HEK293 (cell line): ENCODE data around the gene SOCS1.

Experiments used
- CTCF ChIA-PET: fragments of 350-600 bp; formaldehyde crosslinking; extraction: SDS; loops from one replicate; lab custom pipeline; 2021; ENCODE audit warnings: antibody characterized with exemption; lab: Yijun Ruan, JAX
- POLR2A ChIA-PET: fragments of 300-600 bp; formaldehyde crosslinking; extraction: SDS; loops from one replicate; lab custom pipeline; 2020; ENCODE audit warnings: antibody characterized with exemption, inconsistent platforms; lab: Yijun Ruan, JAX
- H3K27ac ChIP-seq: fragments of 200-500 bp; sonication (Bioruptor generic); 2 replicates; pipeline ENCODE4 v1.5.1; 2014; ENCODE audit warnings: low read depth, low read length, control low read depth, inconsistent platforms; ENCODE audit errors: extremely low read depth
- H3K36me3 ChIP-seq, 2 experiments: fragments of 200-500 bp in 1 of 2; sonication (Bioruptor generic) in 1 of 2; 1 replicate in 1 of 2; 2 replicates in 1 of 2; pipeline ENCODE4 v1.5.1; 2014 to 2017; ENCODE audit warnings: inconsistent platforms in 2 of 2, low read length in 2 of 2; ENCODE audit not compliant: control insufficient read depth in 2 of 2, insufficient read depth in 1 of 2
- H3K4me1 ChIP-seq: fragments of 200-500 bp; sonication (Bioruptor generic); 2 replicates; pipeline ENCODE4 v1.5.1; 2014; ENCODE audit warnings: mild to moderate bottlenecking, low read length, inconsistent platforms; ENCODE audit not compliant: control insufficient read depth, insufficient read depth
- H3K4me3 ChIP-seq: 2 replicates; pipeline ENCODE4 v1.5.1; 2011; ENCODE audit warnings: low read depth, mild to moderate bottlenecking, control low read depth, low read length, moderate library complexity
- H3K9me3 ChIP-seq: fragments of 200-500 bp; sonication (Bioruptor generic); 2 replicates; pipeline ENCODE4 v1.5.1; 2014; ENCODE audit warnings: low read depth, low read length, inconsistent platforms; ENCODE audit not compliant: control insufficient read depth, insufficient read depth
- ELK4 ChIP-seq: IDR thresholded peaks from 2 replicates; pipeline ENCODE4 v1.6.1; 2011; ENCODE audit warnings: mild to moderate bottlenecking, low read depth, low read length, borderline replicate concordance
- MYNN ChIP-seq: fragments of 450-650 bp; formaldehyde crosslinking; IDR thresholded peaks from 2 replicates; pipeline ENCODE4 v1.5.1; 2016; ENCODE audit warnings: missing biosample characterization, missing genetic modification characterization, borderline replicate concordance
- MZF1 ChIP-seq: fragments of 450-650 bp; formaldehyde crosslinking; IDR thresholded peaks from 2 replicates; pipeline ENCODE4 v1.5.1; 2017; ENCODE audit warnings: missing biosample characterization, missing genetic modification characterization, borderline replicate concordance
- SCRT2 ChIP-seq: fragments of 450-650 bp; formaldehyde crosslinking; IDR thresholded peaks from 2 replicates; pipeline ENCODE4 v1.5.1; 2016; ENCODE audit warnings: missing biosample characterization, missing genetic modification characterization
- ZFP3 ChIP-seq: fragments of 450-650 bp; formaldehyde crosslinking; IDR thresholded peaks from 2 replicates; pipeline ENCODE4 v1.5.1; 2016; ENCODE audit warnings: low read depth, missing biosample characterization, missing genetic modification characterization
- ZFP37 ChIP-seq: fragments of 450-650 bp; formaldehyde crosslinking; IDR thresholded peaks from 2 replicates; pipeline ENCODE4 v1.5.1; 2016; ENCODE audit warnings: missing biosample characterization, missing genetic modification characterization
- ZNF211 ChIP-seq: fragments of 450-650 bp; formaldehyde crosslinking; IDR thresholded peaks from 2 replicates; pipeline ENCODE4 v1.5.1; 2016; ENCODE audit warnings: low read depth, missing biosample characterization, missing genetic modification characterization
- ZNF292 ChIP-seq: fragments of 450-650 bp; formaldehyde crosslinking; IDR thresholded peaks from 2 replicates; pipeline ENCODE4 v1.5.1; 2016; ENCODE audit warnings: low read depth, missing biosample characterization, missing genetic modification characterization, borderline replicate concordance
- ZNF366 ChIP-seq: fragments of 450-650 bp; formaldehyde crosslinking; conservative IDR thresholded peaks from 2 replicates; pipeline ENCODE4 v1.5.1; 2016; ENCODE audit warnings: missing biosample characterization, missing genetic modification characterization
- ZNF548 ChIP-seq: fragments of 450-650 bp; formaldehyde crosslinking; IDR thresholded peaks from 2 replicates; pipeline ENCODE4 v1.5.1; 2016; ENCODE audit warnings: missing biosample characterization, missing genetic modification characterization
- ZNF555 ChIP-seq: fragments of 450-650 bp; formaldehyde crosslinking; conservative IDR thresholded peaks from 2 replicates; pipeline ENCODE4 v1.5.1; 2017; ENCODE audit warnings: missing biosample characterization, mild to moderate bottlenecking, missing genetic modification characterization, inconsistent platforms
- ZNF600 ChIP-seq: fragments of 450-650 bp; formaldehyde crosslinking; IDR thresholded peaks from 2 replicates; pipeline ENCODE4 v1.5.1; 2016; ENCODE audit warnings: missing biosample characterization, missing genetic modification characterization
- ZNF629 ChIP-seq: fragments of 450-650 bp; formaldehyde crosslinking; IDR thresholded peaks from 2 replicates; pipeline ENCODE4 v1.5.1; 2017; ENCODE audit warnings: missing biosample characterization, missing genetic modification characterization
- ZNF776 ChIP-seq: fragments of 450-650 bp; formaldehyde crosslinking; IDR thresholded peaks from 2 replicates; pipeline ENCODE4 v1.5.0; 2017; ENCODE audit warnings: missing biosample characterization, missing genetic modification characterization, borderline replicate concordance
- ZSCAN4 ChIP-seq: fragments of 450-650 bp; formaldehyde crosslinking; IDR thresholded peaks from 2 replicates; pipeline ENCODE4 v1.5.1; 2017; ENCODE audit warnings: missing biosample characterization, missing genetic modification characterization
- TF ChIP-seq, protein P1 (sequence below): fragments of 450-650 bp; formaldehyde crosslinking; IDR thresholded peaks from 2 replicates; pipeline ENCODE4 v1.5.1; 2016; ENCODE audit warnings: missing biosample characterization, missing genetic modification characterization
- TF ChIP-seq, protein P2 (sequence below): fragments of 450-650 bp; IDR thresholded peaks from 2 replicates; pipeline ENCODE4 v1.5.1; 2018; ENCODE audit warnings: missing biosample characterization, missing genetic modification characterization

The SOCS1 gene

DNA sequence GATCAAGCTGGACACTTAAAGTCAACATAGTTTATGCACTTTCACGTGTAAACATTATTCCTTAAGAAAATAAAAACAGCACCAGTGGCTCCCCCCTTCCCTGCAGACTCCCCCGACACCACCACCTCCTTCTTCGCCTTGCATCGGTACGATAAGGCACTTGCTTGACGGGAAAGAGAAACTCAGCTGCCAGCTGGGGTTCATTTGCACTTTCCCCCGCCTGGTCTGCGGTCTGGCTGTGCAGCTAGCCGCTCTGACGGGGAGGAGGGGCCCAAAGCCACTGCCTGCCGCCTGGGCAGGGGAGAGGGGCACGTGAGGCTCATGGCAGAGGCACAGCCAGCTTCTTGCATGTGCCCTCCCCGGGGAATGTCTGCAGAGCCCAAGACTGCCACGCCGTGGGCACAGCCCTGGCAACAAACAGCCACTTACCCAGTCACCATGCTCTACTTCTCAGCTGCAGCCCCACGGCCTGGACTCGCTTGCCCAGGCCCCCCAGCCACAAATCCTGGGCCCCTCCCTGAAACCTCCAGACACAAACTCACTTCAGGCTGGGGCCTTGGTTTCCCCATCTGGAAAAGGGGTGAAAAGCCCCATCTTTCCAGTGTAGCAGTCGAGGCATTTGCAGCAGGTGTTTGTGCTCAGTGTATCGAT lies 41.6 kb upstream of the SOCS1 start (continued):
- TF ChIP-seq ZFP37 (tag by site-specific recombination), result no peak
- no peak for TF ChIP-seq ZSCAN4

DNA sequence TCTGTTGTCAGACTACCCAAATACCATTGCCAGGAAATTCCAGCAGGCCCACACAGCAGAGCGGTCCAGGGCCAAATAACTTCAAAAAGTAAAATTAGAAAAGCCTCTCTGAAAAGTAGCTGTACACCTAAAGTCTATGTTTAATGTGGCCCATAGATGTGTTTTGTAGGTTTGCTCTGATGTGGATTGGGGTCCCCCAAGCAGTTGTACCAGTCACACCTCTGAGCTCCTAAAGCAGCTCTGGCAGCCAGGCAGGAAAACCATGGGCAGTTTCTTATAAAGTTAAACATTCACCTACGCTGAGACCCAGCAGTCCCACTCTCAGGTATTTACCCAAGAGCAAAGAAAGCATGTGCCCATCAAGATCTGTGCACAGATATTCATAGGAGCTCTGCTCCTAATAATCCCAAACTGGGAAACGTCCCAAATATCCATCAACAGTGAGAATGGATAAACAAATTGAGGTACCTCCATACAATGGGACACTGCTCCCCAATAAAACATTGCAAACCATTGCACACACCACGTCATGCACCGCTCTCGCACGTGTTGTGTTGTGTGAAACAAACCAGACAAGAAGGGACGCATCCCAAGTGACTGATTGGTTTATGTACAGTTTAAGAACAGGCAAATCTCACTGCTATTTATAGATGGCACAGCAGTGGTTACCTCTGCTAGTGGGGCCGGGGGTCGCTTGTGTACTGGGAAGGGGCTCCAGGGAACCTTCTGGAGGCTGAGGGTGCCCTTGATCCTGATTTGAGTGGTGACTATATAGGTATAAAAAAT lies 40.9 kb upstream of the SOCS1 start:
- Histone ChIP-seq H3K4me1 (no peaks in the 10 kb centered on the region; the same call in 1 of the 2 replicates), H3K4me3 (no peak overlapping the region), H3K36me3 (no peaks in the 10 kb centered on the region), H3K27ac (no peak overlapping the region), H3K9me3 (no peaks in the 10 kb centered on the region)
- ChIA-PET POLR2A (interaction anchor here (2.4 kb wide), 1 partner anchor 41 kb away, joined by 8 read pairs; the partner anchor contains the start of gene SOCS1), CTCF (interaction anchor here (0.6 kb wide), 1 partner anchor 749 kb away, joined by 4 read pairs; no protein-coding TSS in a partner anchor)
- TF ChIP-seq MYNN (tag by site-specific recombination) (no peak), SCRT2 (tag by site-specific recombination) (no peak)

DNA sequence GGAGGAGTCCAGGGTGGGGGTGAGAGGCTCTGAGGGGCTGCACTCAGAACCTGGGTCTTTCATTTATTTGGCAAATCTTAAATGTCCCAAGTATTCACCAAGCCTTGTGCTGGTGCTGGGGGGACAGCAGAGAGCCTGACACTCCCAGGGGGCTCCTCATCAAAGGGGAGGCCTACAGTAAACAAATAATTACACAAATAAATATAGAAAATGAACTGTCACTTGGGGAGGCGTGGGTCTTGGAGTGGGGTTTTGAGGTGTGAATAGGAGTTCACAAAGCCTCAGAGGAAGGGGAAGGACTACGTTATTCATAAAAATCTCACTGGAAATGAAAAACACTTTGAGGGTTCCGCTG lies 40.3 kb upstream of the SOCS1 start:
- TF ChIP-seq ZNF211 (tag by site-specific recombination), result no peak
- peak; percentile 93 for TF ChIP-seq ZFP3 (tag by site-specific recombination)
- no peak overlapping the region for H3K27ac ChIP-seq

GRCh38 chr16:11295672-11296071 lies 39.7 kb upstream of the SOCS1 start:
- no peaks in the 10 kb centered on the region for H3K9me3 ChIP-seq
- H3K36me3 ChIP-seq, result no peaks in the 10 kb centered on the region
- TF ChIP-seq ELK4, result no peak
- TF ChIP-seq ZNF600 (tag by site-specific recombination), result no peak
- TF ChIP-seq ZNF776 (tag by site-specific recombination), result no peak
- no peak for TF ChIP-seq ZNF366 (tag by site-specific recombination)
- TF ChIP-seq ZNF555 (tag by site-specific recombination), result no peak
- no peak for TF ChIP-seq ZNF548 (tag by site-specific recombination)
- TF ChIP-seq ZNF629 (tag by site-specific recombination), result no peak
- TF ChIP-seq, protein P1, sequence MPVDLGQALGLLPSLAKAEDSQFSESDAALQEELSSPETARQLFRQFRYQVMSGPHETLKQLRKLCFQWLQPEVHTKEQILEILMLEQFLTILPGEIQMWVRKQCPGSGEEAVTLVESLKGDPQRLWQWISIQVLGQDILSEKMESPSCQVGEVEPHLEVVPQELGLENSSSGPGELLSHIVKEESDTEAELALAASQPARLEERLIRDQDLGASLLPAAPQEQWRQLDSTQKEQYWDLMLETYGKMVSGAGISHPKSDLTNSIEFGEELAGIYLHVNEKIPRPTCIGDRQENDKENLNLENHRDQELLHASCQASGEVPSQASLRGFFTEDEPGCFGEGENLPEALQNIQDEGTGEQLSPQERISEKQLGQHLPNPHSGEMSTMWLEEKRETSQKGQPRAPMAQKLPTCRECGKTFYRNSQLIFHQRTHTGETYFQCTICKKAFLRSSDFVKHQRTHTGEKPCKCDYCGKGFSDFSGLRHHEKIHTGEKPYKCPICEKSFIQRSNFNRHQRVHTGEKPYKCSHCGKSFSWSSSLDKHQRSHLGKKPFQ (tag by site-specific recombination), result no peak
- TF ChIP-seq ZNF292 (tag by site-specific recombination), result no peak
- TF ChIP-seq MZF1 (tag by site-specific recombination), result no peak
- TF ChIP-seq, protein P2, sequence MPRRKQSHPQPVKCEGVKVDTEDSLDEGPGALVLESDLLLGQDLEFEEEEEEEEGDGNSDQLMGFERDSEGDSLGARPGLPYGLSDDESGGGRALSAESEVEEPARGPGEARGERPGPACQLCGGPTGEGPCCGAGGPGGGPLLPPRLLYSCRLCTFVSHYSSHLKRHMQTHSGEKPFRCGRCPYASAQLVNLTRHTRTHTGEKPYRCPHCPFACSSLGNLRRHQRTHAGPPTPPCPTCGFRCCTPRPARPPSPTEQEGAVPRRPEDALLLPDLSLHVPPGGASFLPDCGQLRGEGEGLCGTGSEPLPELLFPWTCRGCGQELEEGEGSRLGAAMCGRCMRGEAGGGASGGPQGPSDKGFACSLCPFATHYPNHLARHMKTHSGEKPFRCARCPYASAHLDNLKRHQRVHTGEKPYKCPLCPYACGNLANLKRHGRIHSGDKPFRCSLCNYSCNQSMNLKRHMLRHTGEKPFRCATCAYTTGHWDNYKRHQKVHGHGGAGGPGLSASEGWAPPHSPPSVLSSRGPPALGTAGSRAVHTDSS (tag by site-specific recombination), result no peak
- TF ChIP-seq, all 188 proteins: peak for 0
- Histone ChIP-seq H3K4me3 (no peak overlapping the region), H3K4me1 (no peaks in the 10 kb centered on the region; the same call in 1 of the 2 replicates), H3K27ac (no peak overlapping the region)
- CTCF ChIA-PET, result no interaction called here
- POLR2A ChIA-PET, result no interaction called here

More for the DNA sequence above, 40.3 kb upstream of the SOCS1 start:
- Histone ChIP-seq H3K4me1 (no peaks in the 10 kb centered on the region; the same call in 1 of the 2 replicates), H3K4me3 (no peak overlapping the region), H3K36me3 (no peaks in the 10 kb centered on the region), H3K9me3 (no peaks in the 10 kb centered on the region)
- ChIA-PET CTCF (no interaction called here), POLR2A (interaction anchor here (2.4 kb wide), 1 partner anchor 40 kb away, joined by 8 read pairs; the partner anchor contains the start of gene SOCS1)
